Fibroblast of lung (primary cell): Measurements from ENCODE around the gene ANKRD44. TPM values are rescaled to one million over a fixed set of nuclear protein-coding genes. Genes with fewer than 3 reads are reported as not detected.
A peak's percentile ranks its signal among the peaks of the same experiment; 100 is the strongest.

ENCODE experiments used
- DNase-seq, 2 donors: peaks; one replicate each; pipeline versions ENCODE4 v3.0.0 to v3.0.0-alpha.2; 2010; ENCODE audit warnings: low read depth in 2 of 2
- H2AFZ ChIP-seq: 2 replicates; pipeline ENCODE4 v1.5.1; 2012; ENCODE audit warnings: low read length, control low read depth, inconsistent platforms
- H3K27ac ChIP-seq: 2 replicates; pipeline ENCODE4 v1.5.1; 2011; ENCODE audit warnings: low read length, control low read depth; ENCODE audit not compliant: insufficient read depth
- H3K27me3 ChIP-seq: 2 replicates; pipeline ENCODE4 v1.5.1; 2011; ENCODE audit warnings: mild to moderate bottlenecking, low read length; ENCODE audit not compliant: control insufficient read depth, insufficient read depth
- H3K36me3 ChIP-seq: 2 replicates; pipeline ENCODE4 v1.5.1; 2011; ENCODE audit warnings: low read length; ENCODE audit not compliant: control insufficient read depth, insufficient read depth
- H3K4me1 ChIP-seq: 2 replicates; pipeline ENCODE4 v1.5.1; 2011; ENCODE audit warnings: low read length; ENCODE audit not compliant: control insufficient read depth, insufficient read depth; ENCODE audit errors: extremely low read depth
- H3K4me2 ChIP-seq: 2 replicates; pipeline ENCODE4 v1.5.1; 2011; ENCODE audit warnings: low read length, control low read depth; ENCODE audit not compliant: insufficient read depth; ENCODE audit errors: extremely low read depth
- H3K4me3 ChIP-seq, 4 experiments: fragments of 200-600 bp in 1 of 4; sonication (generic) in 1 of 4; replicated peaks in 1 of 4; 2 replicates each; pipeline ENCODE4 v1.5.1; 2011 to 2016; ENCODE audit warnings: low read length in 4 of 4, low read depth in 3 of 4, mild to moderate bottlenecking in 3 of 4, control low read depth in 2 of 4, inconsistent platforms in 1 of 4, mixed read lengths in 1 of 4; ENCODE audit not compliant: insufficient read depth in 1 of 4; ENCODE audit errors: control extremely low read depth in 1 of 4
- H3K79me2 ChIP-seq: 2 replicates; pipeline ENCODE4 v1.5.1; 2012; ENCODE audit warnings: mild to moderate bottlenecking, low read length, inconsistent platforms; ENCODE audit not compliant: control insufficient read depth, insufficient read depth
- H3K9ac ChIP-seq: 2 replicates; pipeline ENCODE4 v1.5.1; 2011; ENCODE audit warnings: mild to moderate bottlenecking, low read length, control low read depth; ENCODE audit not compliant: insufficient read depth
- H3K9me3 ChIP-seq: 2 replicates; pipeline ENCODE4 v1.5.1; 2012; ENCODE audit warnings: low read depth, low read length; ENCODE audit not compliant: control insufficient read depth, insufficient read depth
- H4K20me1 ChIP-seq: 2 replicates; pipeline ENCODE4 v1.5.1; 2011; ENCODE audit warnings: low read length; ENCODE audit not compliant: control insufficient read depth, insufficient read depth; ENCODE audit errors: extremely low read depth
- EZH2 ChIP-seq: IDR thresholded peaks from 2 replicates; pipeline ENCODE4 v1.5.1; 2012; ENCODE audit warnings: low read length, control low read depth, mild to moderate bottlenecking; ENCODE audit errors: missing control alignments
- polyA plus RNA-seq, 2 donors: library from polyadenylated mRNA; depleted of rRNA in 1 of 2; stranded (reverse) in 1 of 2; unstranded in 1 of 2; fragments of >200 nt; gene quantifications; 2 replicates each; pipeline ENCODE4 v1.2.1, GENCODE V29; 2011 to 2012; ENCODE audit warnings: missing spikeins in 1 of 2
- total RNA-seq: library from RNA; depleted of rRNA; stranded (reverse); fragments of >200 nt; gene quantifications from 2 replicates; pipeline ENCODE4 v1.2.1, GENCODE V29; 2014
- TF ChIP-seq, protein P1 (sequence below), 2 donors: IDR thresholded peaks in 1 of 2; conservative IDR thresholded peaks in 1 of 2; 1 replicate in 1 of 2; 2 replicates in 1 of 2; pipeline ENCODE4 v1.5.1; 2011 to 2012; ENCODE audit warnings: low read length in 2 of 2, control low read depth in 1 of 2, inconsistent platforms in 1 of 2, low read depth in 1 of 2, mild to moderate bottlenecking in 1 of 2

The ANKRD44 gene
- total and polyA plus RNA-seq, 2 donors (not counting 1 experiment from before 2014, with no cell fraction given) = 7.6 to 9.7 TPM

DNA sequence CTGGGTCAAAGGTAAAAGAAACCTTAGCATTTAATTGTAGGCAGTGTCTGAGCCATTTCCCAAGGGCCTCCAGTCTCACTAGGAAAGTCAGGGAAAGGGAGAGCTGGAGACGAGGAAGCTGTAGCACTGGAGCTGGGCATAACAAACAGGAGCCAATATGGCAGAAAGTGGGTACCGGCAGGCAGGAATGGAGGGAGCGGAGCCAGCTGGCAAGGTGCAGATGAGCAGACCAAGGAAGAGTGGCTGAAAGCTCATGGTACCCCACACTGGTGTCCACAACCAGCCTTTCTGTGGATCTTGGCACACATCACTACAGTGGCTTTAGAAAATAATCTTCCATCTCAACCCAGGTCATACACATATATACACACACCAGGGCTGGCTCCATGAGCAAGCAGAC, 40.0 kb downstream of the ANKRD44 start:
- H3K27me3 ChIP-seq = no peaks in the 10 kb centered on the region
- no peaks in the 10 kb centered on the region for H4K20me1 ChIP-seq
- no peaks in the 10 kb centered on the region for H3K36me3 ChIP-seq
- DNase-seq = no peak
- no peak overlapping the region for H3K27ac ChIP-seq
- H3K4me1 ChIP-seq = no peaks in the 10 kb centered on the region
- H3K9me3 ChIP-seq = no peaks in the 10 kb centered on the region
- H3K79me2 ChIP-seq = no peaks in the 10 kb centered on the region
- H3K9ac ChIP-seq = no peak overlapping the region
- H2AFZ ChIP-seq = no peak overlapping the region
- no peak overlapping the region for H3K4me2 ChIP-seq
- TF ChIP-seq, protein P1, sequence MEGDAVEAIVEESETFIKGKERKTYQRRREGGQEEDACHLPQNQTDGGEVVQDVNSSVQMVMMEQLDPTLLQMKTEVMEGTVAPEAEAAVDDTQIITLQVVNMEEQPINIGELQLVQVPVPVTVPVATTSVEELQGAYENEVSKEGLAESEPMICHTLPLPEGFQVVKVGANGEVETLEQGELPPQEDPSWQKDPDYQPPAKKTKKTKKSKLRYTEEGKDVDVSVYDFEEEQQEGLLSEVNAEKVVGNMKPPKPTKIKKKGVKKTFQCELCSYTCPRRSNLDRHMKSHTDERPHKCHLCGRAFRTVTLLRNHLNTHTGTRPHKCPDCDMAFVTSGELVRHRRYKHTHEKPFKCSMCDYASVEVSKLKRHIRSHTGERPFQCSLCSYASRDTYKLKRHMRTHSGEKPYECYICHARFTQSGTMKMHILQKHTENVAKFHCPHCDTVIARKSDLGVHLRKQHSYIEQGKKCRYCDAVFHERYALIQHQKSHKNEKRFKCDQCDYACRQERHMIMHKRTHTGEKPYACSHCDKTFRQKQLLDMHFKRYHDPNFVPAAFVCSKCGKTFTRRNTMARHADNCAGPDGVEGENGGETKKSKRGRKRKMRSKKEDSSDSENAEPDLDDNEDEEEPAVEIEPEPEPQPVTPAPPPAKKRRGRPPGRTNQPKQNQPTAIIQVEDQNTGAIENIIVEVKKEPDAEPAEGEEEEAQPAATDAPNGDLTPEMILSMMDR (conservative IDR thresholded peaks at IDR 0.05 in 1 of 2, IDR thresholded peaks at IDR 0.05 in 1 of 2; ENCODE audit: low read depth in 1 of 2, low read length in 2 of 2) = no peak
- TF ChIP-seq EZH2 = no peak
- H3K4me3 ChIP-seq = no peak overlapping the region

GRCh38 chr2:197269815-197270214, 40.8 kb downstream of the ANKRD44 start:
- Histone ChIP-seq H3K4me3 (no peak overlapping the region), H3K27ac (no peak overlapping the region), H3K9ac (no peak overlapping the region), H3K27me3 (no peaks in the 10 kb centered on the region), H3K4me2 (no peak overlapping the region), H3K4me1 (no peaks in the 10 kb centered on the region), H2AFZ (no peak overlapping the region), H4K20me1 (no peaks in the 10 kb centered on the region), H3K9me3 (no peaks in the 10 kb centered on the region), H3K36me3 (no peaks in the 10 kb centered on the region), H3K79me2 (no peaks in the 10 kb centered on the region)
- DNase-seq = no peak
- TF ChIP-seq EZH2 = no peak
- TF ChIP-seq, protein P1 (conservative IDR thresholded peaks at IDR 0.05 in 1 of 2, IDR thresholded peaks at IDR 0.05 in 1 of 2; ENCODE audit: low read depth in 1 of 2, low read length in 2 of 2) = no peak

- Histone ChIP-seq H3K4me2 (no peak overlapping the region), H4K20me1 (no peaks in the 10 kb centered on the region), H3K27ac (no peak overlapping the region), H3K27me3 (no peaks in the 10 kb centered on the region), H3K4me1 (no peaks in the 10 kb centered on the region), H3K36me3 (no peaks in the 10 kb centered on the region), H3K4me3 (no peak overlapping the region), H2AFZ (no peak overlapping the region), H3K9me3 (no peaks in the 10 kb centered on the region), H3K9ac (no peak overlapping the region), H3K79me2 (no peaks in the 10 kb centered on the region)
- TF ChIP-seq, protein P1 (conservative IDR thresholded peaks at IDR 0.05 in 1 of 2, IDR thresholded peaks at IDR 0.05 in 1 of 2; ENCODE audit: low read depth in 1 of 2, low read length in 2 of 2) = no peak
- no peak for TF ChIP-seq EZH2
- peak; percentile 62 to 67 for DNase-seq
Measured at GRCh38 chr2:197268786-197269584, 41.6 kb downstream of the ANKRD44 start.
